NCI-H510A (cell line): Measurements from ENCODE around the gene SLC44A3.
"Not testable (repeated sequence)": the region's sequence is repeated elsewhere in the genome, so short reads cannot be mapped to it uniquely, and the experiment has no call there.

Experiments
- DNase-seq: peaks from one replicate; lab custom pipeline; 2025; lab: John Stamatoyannopoulos, UW

The SLC44A3 gene

DNA sequence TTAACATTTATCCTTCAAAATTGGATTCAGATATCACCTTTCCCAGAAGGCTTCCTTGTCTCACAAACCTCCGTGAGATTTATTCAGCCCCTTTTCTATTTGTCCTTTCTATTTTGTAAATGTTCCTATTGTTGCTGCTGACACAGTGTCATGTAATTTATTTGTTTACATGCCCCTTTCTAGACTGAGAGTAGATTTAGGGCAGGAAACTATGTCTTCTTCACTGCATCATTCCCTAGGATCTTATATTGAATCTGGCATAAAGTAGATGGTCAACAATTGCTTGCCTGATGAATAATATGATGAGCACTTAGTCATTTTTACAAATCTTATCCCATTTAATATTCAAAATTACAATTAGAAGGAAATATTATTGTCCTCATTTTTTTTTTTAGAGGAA, 114.9 kb downstream of the SLC44A3 start:
- DNase-seq = no peak

DNA sequence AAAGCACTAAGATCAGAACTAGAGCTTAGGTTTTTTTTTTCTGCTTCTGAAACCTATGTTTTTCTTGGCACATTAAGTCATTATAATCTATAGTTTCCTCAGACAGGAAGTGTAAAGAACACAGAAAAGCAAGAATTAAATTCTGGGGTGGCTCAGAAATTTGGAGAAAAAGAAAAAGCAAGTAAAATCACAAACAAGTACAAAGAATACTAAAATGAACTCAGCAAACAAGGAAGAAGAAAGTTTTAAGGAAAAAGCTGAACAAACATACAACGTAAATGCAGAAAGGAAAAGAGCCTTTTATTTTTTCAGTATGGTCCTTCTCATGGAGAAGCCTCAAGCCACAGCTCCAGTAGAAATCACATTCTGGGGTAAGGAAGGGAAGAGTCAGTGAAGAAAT, 115.3 kb downstream of the SLC44A3 start:
- DNase-seq = no peak

DNA sequence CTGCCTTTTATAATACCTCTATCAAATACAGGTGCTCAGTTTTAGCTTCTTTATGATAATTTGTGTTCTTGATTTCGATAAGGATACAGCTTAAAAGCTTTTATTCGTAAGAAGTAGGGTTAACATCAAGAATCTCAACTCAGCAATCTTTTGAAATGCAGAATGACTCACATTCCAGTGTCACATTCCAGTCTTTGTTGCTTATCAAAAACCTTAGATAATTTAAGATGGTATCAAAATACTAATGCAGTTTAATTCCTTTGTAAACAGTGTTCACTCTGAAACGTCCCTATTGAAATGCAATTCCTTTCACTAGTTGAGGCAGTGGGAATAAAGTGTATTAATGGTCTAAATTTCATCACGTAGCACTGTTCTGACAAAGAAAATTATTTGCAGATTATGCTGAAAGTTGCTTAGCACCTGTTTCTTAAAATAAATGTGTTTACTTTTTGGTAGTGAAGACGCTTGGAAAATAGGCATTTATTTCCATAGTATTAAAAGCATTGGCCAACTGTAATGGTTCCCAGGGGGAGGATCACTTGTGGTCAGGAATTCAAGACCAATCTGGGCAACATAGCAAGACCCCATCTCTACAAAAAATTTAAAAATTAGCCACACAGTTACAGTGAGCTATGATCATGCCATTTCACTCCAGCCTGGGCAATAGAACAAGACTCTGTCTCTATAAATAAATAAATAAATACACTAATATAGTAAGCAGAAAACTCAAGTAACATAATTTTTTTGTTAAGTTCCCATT, 116.9 kb downstream of the SLC44A3 start:
- no peak for DNase-seq

DNA sequence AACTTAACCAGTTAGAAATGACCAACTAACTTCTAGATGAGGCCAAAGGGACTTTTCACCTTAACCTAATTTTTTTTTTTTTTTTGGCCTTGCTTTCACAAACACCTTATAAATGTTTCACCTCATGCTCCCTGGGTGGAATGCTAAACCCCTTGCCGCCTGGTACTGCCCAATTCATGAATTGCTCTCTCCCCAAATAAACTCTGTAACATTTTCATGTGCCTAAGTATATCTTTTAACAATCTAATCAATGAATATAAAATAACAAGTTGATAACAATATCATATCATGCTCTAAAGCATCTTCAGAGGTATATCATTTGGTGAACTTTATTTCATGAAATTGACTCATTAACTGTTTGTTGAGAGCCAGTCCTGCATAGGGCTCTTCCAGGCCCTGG, 117.7 kb downstream of the SLC44A3 start:
- no peak for DNase-seq

DNA sequence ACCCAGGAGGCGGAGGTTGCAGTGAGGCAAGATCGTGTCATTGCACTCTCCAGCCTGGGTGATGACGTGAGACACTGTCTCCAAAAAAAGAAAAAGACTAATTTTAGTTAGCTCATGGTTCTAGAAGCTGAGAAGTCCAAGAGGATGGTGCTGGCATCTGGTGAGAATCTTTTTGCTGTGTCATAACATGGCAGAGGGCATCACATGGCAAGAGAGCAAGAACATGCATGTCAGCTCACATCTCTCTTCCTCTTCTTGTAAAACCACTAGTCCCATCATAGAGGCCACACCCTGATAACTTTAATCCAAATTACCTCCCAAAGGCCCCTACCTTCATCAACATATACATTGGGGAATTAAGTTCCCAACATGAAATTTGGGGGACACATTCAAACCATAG, 120.6 kb downstream of the SLC44A3 start:
- DNase-seq = no peak

DNA sequence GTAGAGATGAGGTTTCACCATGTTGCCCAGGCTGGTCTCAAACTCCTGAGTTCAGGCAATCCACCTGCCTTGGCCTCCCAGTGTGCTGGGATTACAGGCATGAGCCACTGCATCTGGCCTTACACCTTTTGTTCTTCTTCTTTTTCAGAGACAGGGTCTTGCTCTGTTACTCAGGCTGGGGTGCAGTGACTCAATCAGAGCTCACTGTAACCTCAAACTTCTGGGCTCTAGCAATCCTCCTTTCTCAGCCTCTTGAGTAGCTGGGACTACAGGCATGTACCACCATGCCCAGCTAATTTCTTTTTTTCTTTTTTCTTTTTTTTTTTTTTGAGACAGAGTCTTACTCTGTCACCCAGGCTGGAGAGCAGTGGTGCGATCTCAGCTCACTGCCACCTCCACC, 121.3 kb downstream of the SLC44A3 start:
- DNase-seq = not testable (repeated sequence)

DNA sequence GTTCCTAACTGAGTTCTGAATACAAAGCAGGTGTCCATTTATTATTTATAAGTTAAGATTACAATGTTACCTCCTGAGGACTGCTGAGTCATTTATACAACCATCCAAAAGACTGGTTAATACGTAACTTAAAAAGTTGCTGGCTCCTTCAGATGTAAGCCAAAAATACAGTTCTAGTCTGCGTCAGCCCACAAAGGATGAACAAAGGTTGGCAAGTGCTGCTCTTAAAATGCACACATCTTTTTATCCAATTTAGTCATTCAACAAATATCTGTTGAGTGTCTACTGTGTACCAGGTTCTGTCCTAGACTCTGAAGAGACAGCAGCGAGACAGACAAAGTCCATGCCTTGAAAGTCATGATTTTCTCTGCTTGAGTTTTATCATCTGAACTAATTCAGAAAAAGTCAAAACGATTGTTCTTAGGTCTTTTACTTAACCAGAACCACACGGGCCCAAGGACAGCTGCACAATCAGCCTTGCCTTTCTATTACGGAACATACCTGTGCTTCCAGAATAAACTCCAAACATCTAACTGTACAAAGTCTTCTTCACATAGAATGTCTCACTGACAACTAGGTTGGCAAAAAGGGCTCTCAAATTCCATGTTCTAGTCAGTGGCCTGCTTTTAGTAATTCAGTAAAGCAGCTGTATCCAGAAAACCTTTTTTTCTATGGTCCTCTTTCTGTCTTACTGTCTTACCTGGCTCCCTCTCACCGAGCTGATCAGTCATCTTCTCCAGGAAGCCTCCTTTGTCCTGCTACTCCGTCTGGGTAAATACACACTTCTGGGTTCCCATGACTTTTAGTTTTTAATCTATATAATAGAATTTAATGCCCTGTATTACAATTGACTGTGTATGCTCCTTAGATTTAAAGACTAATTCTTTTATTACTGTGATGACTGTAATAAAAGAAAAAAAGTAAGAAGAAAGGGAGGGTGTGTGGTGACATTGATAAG, 122.3 kb downstream of the SLC44A3 start:
- no peak for DNase-seq
